GM12873 (cell line): Measurements from ENCODE around the gene P4HA2.

Source experiments
- TF ChIP-seq, protein P1 (sequence below): IDR thresholded peaks from 2 replicates; pipeline ENCODE4 v1.5.1; 2012; ENCODE audit warnings: low read depth, mild to moderate bottlenecking, moderate library complexity, low read length, control low read depth; ENCODE audit not compliant: insufficient read depth; ENCODE audit errors: missing control alignments

Gene P4HA2

DNA sequence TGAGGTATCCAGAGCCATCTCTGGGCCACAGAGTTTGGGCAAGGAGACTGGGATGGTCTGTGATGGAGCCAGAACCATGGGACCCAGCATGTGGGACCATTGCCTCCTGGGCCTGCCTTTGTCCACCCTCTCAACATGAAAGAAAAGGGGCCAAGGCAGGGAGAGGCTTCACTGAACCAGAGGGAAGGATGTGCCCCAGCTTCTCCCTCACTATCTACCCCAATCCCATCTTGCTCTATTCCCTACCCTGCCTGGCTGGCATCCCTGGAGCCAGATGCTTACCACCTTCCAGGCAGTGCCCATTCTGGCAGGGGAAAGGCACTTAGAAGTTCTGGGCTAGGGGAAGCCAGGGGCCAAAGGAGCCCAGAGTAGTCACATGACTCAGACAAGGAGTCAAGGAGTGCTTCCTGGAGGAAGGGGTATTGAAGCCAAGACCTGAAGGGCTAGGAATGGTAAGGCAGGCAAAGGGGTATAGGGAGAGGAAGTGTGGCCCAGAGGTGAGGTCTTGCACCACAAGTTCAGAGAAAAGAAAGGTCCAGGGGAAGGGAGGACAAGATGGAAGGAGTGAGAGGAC, 39.6 kb upstream of the P4HA2 start:
- TF ChIP-seq, protein P1, sequence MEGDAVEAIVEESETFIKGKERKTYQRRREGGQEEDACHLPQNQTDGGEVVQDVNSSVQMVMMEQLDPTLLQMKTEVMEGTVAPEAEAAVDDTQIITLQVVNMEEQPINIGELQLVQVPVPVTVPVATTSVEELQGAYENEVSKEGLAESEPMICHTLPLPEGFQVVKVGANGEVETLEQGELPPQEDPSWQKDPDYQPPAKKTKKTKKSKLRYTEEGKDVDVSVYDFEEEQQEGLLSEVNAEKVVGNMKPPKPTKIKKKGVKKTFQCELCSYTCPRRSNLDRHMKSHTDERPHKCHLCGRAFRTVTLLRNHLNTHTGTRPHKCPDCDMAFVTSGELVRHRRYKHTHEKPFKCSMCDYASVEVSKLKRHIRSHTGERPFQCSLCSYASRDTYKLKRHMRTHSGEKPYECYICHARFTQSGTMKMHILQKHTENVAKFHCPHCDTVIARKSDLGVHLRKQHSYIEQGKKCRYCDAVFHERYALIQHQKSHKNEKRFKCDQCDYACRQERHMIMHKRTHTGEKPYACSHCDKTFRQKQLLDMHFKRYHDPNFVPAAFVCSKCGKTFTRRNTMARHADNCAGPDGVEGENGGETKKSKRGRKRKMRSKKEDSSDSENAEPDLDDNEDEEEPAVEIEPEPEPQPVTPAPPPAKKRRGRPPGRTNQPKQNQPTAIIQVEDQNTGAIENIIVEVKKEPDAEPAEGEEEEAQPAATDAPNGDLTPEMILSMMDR, result no peak

GRCh38 chr5:132266836-132267160, 39.1 kb upstream of the P4HA2 start:
- TF ChIP-seq, protein P1, result no peak

DNA sequence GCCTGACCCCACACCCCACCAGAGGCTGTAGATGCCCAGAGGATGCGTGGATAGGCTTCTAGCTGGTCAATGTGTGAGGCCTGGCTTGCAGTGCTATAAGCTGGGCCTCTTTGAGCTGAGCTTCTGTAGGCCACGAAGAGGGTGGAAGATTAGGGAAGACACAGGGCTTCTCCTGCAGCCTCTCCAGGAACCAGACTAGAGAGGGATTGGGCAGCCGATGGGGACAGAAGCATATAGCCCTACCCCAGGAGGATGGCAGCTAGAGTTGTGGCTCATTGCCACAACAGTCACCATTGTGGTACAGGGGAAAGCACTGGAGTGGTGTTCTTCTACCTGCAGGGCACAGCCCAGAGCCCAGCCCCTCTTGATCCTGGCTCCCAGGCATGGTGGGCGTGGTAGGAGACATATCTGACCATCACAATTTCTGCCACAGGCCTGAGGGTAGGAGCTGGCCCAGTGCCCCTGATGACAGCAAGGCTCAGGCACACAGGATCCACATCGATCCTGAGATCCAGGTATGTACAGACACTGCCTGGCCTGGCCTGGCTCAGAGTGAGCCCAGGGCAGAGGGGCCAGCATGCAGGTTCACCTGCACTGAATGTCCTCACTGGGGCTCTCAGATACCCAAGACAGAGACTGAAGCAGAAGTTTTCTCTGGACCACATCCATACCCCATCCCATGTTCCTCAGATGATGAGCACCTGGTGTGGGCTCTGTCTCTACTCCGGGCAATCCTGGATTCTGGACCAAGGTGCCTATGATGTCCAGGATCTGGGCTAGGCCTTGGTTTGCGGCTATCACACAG, 38.6 kb upstream of the P4HA2 start:
- TF ChIP-seq, protein P1, result no peak

- TF ChIP-seq, protein P1, result no peak
Observed at GRCh38 chr5:132265336-132266030, 37.8 kb upstream of the P4HA2 start.

- TF ChIP-seq, protein P1, result no peak
Observed at GRCh38 chr5:132264546-132265335, 37.1 kb upstream of the P4HA2 start.

DNA sequence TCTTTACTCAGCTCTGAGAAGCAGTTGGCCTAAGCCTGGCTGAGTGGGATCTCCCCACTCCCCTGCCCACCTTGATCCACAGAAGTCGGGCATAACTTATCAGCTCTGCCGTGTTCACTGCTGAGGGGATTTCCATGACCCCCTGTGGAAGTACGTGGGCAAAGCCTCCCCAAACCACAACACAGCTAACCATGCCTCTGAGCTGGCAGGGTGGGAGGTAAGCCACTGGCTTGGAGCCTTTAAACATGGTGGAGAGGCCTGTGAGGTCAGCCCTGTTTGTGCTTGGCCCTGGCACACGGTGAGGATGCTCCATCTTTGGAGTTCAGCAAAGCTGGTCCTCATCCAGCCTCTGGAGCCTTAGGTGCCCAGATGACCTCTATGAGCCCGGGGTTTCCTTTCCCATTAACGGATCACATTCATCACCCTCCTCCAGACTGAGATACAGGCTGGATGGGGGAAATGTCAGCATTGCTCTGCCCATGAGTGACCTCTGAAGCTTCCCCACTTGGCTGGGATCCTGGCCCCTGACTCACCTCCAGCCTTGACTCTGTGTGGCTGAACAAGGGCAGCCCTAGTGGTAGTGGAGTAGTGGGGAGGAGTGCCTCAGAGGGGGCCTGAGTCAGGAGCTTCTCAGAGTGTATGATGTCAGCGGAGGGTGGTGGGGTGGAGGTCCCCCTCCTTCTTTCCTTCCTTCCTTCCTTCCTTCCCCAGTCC, 36.1 kb upstream of the P4HA2 start:
- TF ChIP-seq, protein P1, result no peak
